ENCODE measurements around the gene FOS.

The FOS gene

GRCh38 chr14:75283833-75284563, 5.4 kb downstream of the FOS start:
- in situ Hi-C loops (cut with MboI; ENCODE audit: low pct_unique_long_range_greater_than_20kb, low sequenced_read_pairs, unreplicated experiment): no loop called here
- TF ChIP-seq CTCF (IDR thresholded peaks at IDR 0.05; ENCODE audit: extremely low read depth, insufficient read depth, missing control alignments): no peak
- DNase-seq (ENCODE audit: low spot score): no peak

- in situ Hi-C loops (cut with MboI; ENCODE audit: low pct_unique_long_range_greater_than_20kb, low sequenced_read_pairs, unreplicated experiment): no loop called here
- DNase-seq (ENCODE audit: low spot score): no peak
- no peak for TF ChIP-seq CTCF (IDR thresholded peaks at IDR 0.05; ENCODE audit: extremely low read depth, insufficient read depth, missing control alignments)
Observed at GRCh38 chr14:75285331-75285730, 6.7 kb downstream of the FOS start.

- no peak for TF ChIP-seq CTCF (IDR thresholded peaks at IDR 0.05; ENCODE audit: extremely low read depth, insufficient read depth, missing control alignments)
- DNase-seq (ENCODE audit: low spot score): no peak
- in situ Hi-C loops (cut with MboI; ENCODE audit: low pct_unique_long_range_greater_than_20kb, low sequenced_read_pairs, unreplicated experiment): no loop called here
Observed at GRCh38 chr14:75286313-75286712, 7.7 kb downstream of the FOS start.

- TF ChIP-seq CTCF (IDR thresholded peaks at IDR 0.05; ENCODE audit: extremely low read depth, insufficient read depth, missing control alignments): no peak
- DNase-seq (ENCODE audit: low spot score): no peak
- in situ Hi-C loops (cut with MboI; ENCODE audit: low pct_unique_long_range_greater_than_20kb, low sequenced_read_pairs, unreplicated experiment): no loop called here
Observed at GRCh38 chr14:75289840-75290388, 11.3 kb downstream of the FOS start.

GRCh38 chr14:75290851-75291250, 12.2 kb downstream of the FOS start:
- DNase-seq (ENCODE audit: low spot score): no peak
- TF ChIP-seq CTCF (IDR thresholded peaks at IDR 0.05; ENCODE audit: extremely low read depth, insufficient read depth, missing control alignments): no peak

GRCh38 chr14:75291331-75291730, 12.7 kb downstream of the FOS start:
- no peak for DNase-seq (ENCODE audit: low spot score)
- no peak for TF ChIP-seq CTCF (IDR thresholded peaks at IDR 0.05; ENCODE audit: extremely low read depth, insufficient read depth, missing control alignments)
- in situ Hi-C loops (cut with MboI; ENCODE audit: low pct_unique_long_range_greater_than_20kb, low sequenced_read_pairs, unreplicated experiment): no loop called here

More at GRCh38 chr14:75290851-75291250, 12.2 kb downstream of the FOS start:
- in situ Hi-C loops (cut with MboI; ENCODE audit: low pct_unique_long_range_greater_than_20kb, low sequenced_read_pairs, unreplicated experiment): no loop called here

Data from GM13977 (cell line).